B cell (primary cell): ENCODE measurements around the gene PYDC2. TPM values are rescaled to one million over a fixed set of nuclear protein-coding genes. Genes with fewer than 3 reads are reported as not detected.

Source experiments
- ATAC-seq: fragments of 200-7000 bp; cut with Tn5 transposase; one replicate; pipeline ENCODE4 v1.10.0; 2021; ENCODE audit warnings: low read depth, mild to moderate bottlenecking, moderate number of reproducible peaks, moderate library complexity
- CTCF ChIA-PET: fragments of 350-600 bp; sonication (Branson Sonifier 250); formaldehyde crosslinking; loops from one replicate; lab custom pipeline; 2021; ENCODE audit warnings: antibody characterized with exemption, inconsistent platforms; lab: Charles Lee
- POLR2A ChIA-PET: fragments of 350-600 bp; sonication (Branson Sonifier 250); formaldehyde crosslinking; loops from one replicate; lab custom pipeline; 2021; ENCODE audit warnings: antibody characterized with exemption; lab: Charles Lee
- DNase-seq: peaks from one replicate; pipeline ENCODE4 v3.0.0; 2013
- H2AFZ ChIP-seq: 2 replicates; pipeline ENCODE4 v1.6.1; 2012; ENCODE audit warnings: mild to moderate bottlenecking, low read depth, low read length; ENCODE audit not compliant: insufficient read depth, poor library complexity, severe bottlenecking
- H3K27ac ChIP-seq, 2 donors: 1 replicate in 1 of 2; 2 replicates in 1 of 2; pipeline ENCODE4 v1.5.1; 2012 to 2013; ENCODE audit warnings: low read length in 2 of 2, mild to moderate bottlenecking in 2 of 2, moderate library complexity in 1 of 2
- H3K27me3 ChIP-seq, 4 experiments: fragments of 200-600 bp in 1 of 4; sonication (generic) in 1 of 4; replicated peaks in 1 of 4; 1 replicate in 2 of 4; 2 replicates in 2 of 4; pipeline versions ENCODE4 v1.6.1 to v1.7.0; 2013 to 2016; ENCODE audit warnings: low read length in 3 of 4, mild to moderate bottlenecking in 2 of 4, mixed read lengths in 1 of 4, moderate library complexity in 1 of 4; ENCODE audit not compliant: insufficient read depth in 4 of 4, control insufficient read depth in 3 of 4; ENCODE audit errors: control extremely low read depth in 1 of 4
- H3K36me3 ChIP-seq, 2 experiments: replicated peaks in 1 of 2; 1 replicate in 1 of 2; 2 replicates in 1 of 2; pipeline versions ENCODE4 v1.6.1 to v1.7.1; 2013; ENCODE audit warnings: low read length in 1 of 2; ENCODE audit not compliant: insufficient read depth in 2 of 2, control insufficient read depth in 1 of 2; ENCODE audit errors: control extremely low read depth in 1 of 2, extremely low read depth in 1 of 2
- H3K4me1 ChIP-seq, 2 donors: fragments of 200-600 bp in 1 of 2; sonication (generic) in 1 of 2; 1 replicate in 1 of 2; 2 replicates in 1 of 2; pipeline versions ENCODE4 v1.5.1 to v1.6.1; 2013 to 2017; ENCODE audit warnings: low read length in 2 of 2; ENCODE audit not compliant: control insufficient read depth in 2 of 2, insufficient read depth in 2 of 2
- H3K4me2 ChIP-seq: replicated peaks from 2 replicates; pipeline ENCODE3; 2012; ENCODE audit warnings: mild to moderate bottlenecking, low read depth, low read length; ENCODE audit not compliant: poor library complexity, severe bottlenecking
- H3K4me3 ChIP-seq, 5 experiments: fragments of 200-600 bp in 1 of 5; sonication (generic) in 1 of 5; 1 replicate in 3 of 5; 2 replicates in 2 of 5; pipeline versions ENCODE4 v1.5.1 to v1.7.0; 2011 to 2016; ENCODE audit warnings: low read length in 4 of 5, mild to moderate bottlenecking in 4 of 5, low read depth in 2 of 5, control low read depth in 1 of 5, moderate library complexity in 1 of 5; ENCODE audit not compliant: insufficient read depth in 1 of 5; ENCODE audit errors: control extremely low read depth in 1 of 5, extremely low read depth in 1 of 5
- H3K79me2 ChIP-seq: fragments of 200-600 bp; sonication (generic); one replicate; pipeline ENCODE4 v1.6.0; 2016; ENCODE audit warnings: low read length; ENCODE audit not compliant: control insufficient read depth, insufficient read depth
- H3K9ac ChIP-seq: fragments of 200-600 bp; sonication (generic); 2 replicates; pipeline ENCODE4 v1.6.1; 2017; ENCODE audit warnings: mild to moderate bottlenecking, low read length, moderate library complexity
- H3K9me3 ChIP-seq, 3 donors: one replicate each; pipeline versions ENCODE4 v1.6.1 to v1.7.1; 2013; ENCODE audit warnings: low read length in 2 of 3; ENCODE audit not compliant: control insufficient read depth in 2 of 3, insufficient read depth in 1 of 3; ENCODE audit errors: control extremely low read depth in 1 of 3
- H4K20me1 ChIP-seq: 2 replicates; pipeline ENCODE4 v1.6.0; 2012; ENCODE audit warnings: mild to moderate bottlenecking, low read length; ENCODE audit not compliant: insufficient read depth, control insufficient read depth, poor library complexity, severe bottlenecking
- H3K27ac Mint-ChIP-seq: one replicate; pipeline ENCODE4 v1.8.0; 2021; ENCODE audit warnings: mixed read lengths
- H3K27me3 Mint-ChIP-seq: one replicate; pipeline ENCODE4 v1.8.0; 2021; ENCODE audit warnings: mixed read lengths
- H3K4me1 Mint-ChIP-seq: one replicate; pipeline ENCODE4 v1.8.0; 2021; ENCODE audit warnings: mixed read lengths
- H3K4me3 Mint-ChIP-seq: one replicate; pipeline ENCODE4 v1.8.0; 2021; ENCODE audit warnings: mixed read lengths
- H3K9me3 Mint-ChIP-seq: one replicate; pipeline ENCODE4 v1.8.0; 2022; ENCODE audit warnings: mixed read lengths; ENCODE audit not compliant: insufficient read depth
- CTCF ChIP-seq: fragments of 200-600 bp; IDR thresholded peaks from one replicate; pipeline ENCODE4 v1.8.0; 2022; ENCODE audit warnings: antibody characterized with exemption, mild to moderate bottlenecking
- EZH2 ChIP-seq: IDR thresholded peaks from 2 replicates; pipeline ENCODE4 v1.6.1; 2012; ENCODE audit warnings: borderline replicate concordance, low read depth, mild to moderate bottlenecking, moderate library complexity, low read length; ENCODE audit not compliant: insufficient read depth, poor library complexity, severe bottlenecking
- WGBS: methylation state at CpG from one replicate; pipeline ENCODE4 v1.1.5; 2013; ENCODE audit warnings: missing lambda C conversion rate; ENCODE audit not compliant: insufficient coverage; 5-methylcytosine and 5-hydroxymethylcytosine counted together
- intact Hi-C: fragments of 100-400 bp; cut with micrococcal nuclease; formaldehyde crosslinking; loops from one replicate; pipeline ENCODE4 v1.10.0; 2022
- polyA plus RNA-seq: library from polyadenylated mRNA; depleted of rRNA; stranded (reverse); fragments of >200 nt; gene quantifications from 2 replicates; pipeline ENCODE4 v1.2.3, GENCODE V29; 2012
- small RNA-seq: library from RNA; depleted of rRNA; stranded (forward); fragments of <200 nt; gene quantifications from one replicate; pipeline ENCODE3, GENCODE V24; 2012; ENCODE audit warnings: low replicate concordance, low read depth; ENCODE audit not compliant: insufficient read length
- total RNA-seq, 2 donors: library from RNA; stranded (reverse); fragments of 120-200 nt in 1 of 2; gene quantifications; 1 replicate in 1 of 2; 2 replicates in 1 of 2; pipeline versions ENCODE4 v1.2.3 to v1.2.4, GENCODE V29; 2013 to 2022

The PYDC2 gene
- total and polyA plus RNA-seq, 2 donors (not counting 1 experiment from before 2014, with no cell fraction given) = not detected

- H2AFZ ChIP-seq = no peak overlapping the region
- Mint-ChIP-seq H3K4me3 (no peak overlapping the region), H3K27ac (no peak overlapping the region), H3K27me3 (peaks cover 9% of the 10 kb centered on the region), H3K9me3 (no peaks in the 10 kb centered on the region), H3K4me1 (no peaks in the 10 kb centered on the region)
- TF ChIP-seq CTCF = peak; percentile 21
- no peak for TF ChIP-seq EZH2
- H3K27me3 ChIP-seq = peaks cover 0 to 2% (median 0%) of the 10 kb centered on the region in 4 experiments
- H3K27ac ChIP-seq = no peak overlapping the region
- no peaks in the 10 kb centered on the region for H3K9me3 ChIP-seq
- no peak overlapping the region for H3K4me3 ChIP-seq
- intact Hi-C loops = no loop called here
- H3K36me3 ChIP-seq = no peaks in the 10 kb centered on the region
- no peaks in the 10 kb centered on the region for H4K20me1 ChIP-seq
- ATAC-seq = no peak
- WGBS = no CpG with 5 or more reads among the region's 3 CpGs
- H3K79me2 ChIP-seq = no peaks in the 10 kb centered on the region
- ChIA-PET POLR2A (no interaction called here), CTCF (no interaction called here)
- H3K4me2 ChIP-seq = no peak overlapping the region
- no peak overlapping the region for H3K9ac ChIP-seq
- H3K4me1 ChIP-seq = no peaks in the 10 kb centered on the region
- DNase-seq = no peak
Measured at GRCh38 chr3:191502583-191502982, 41.6 kb downstream of the PYDC2 start.

GRCh38 chr3:191509078-191509477 lies 48.1 kb downstream of the PYDC2 start:
- CTCF ChIA-PET = no interaction called here
- Histone ChIP-seq H4K20me1 (no peaks in the 10 kb centered on the region), H3K4me2 (no peak overlapping the region), H3K9me3 (no peaks in the 10 kb centered on the region), H3K27me3 (peaks cover 0 to under 1% (median 0%) of the 10 kb centered on the region in 4 experiments), H3K27ac (no peak overlapping the region), H3K79me2 (no peaks in the 10 kb centered on the region), H2AFZ (no peak overlapping the region), H3K4me1 (no peaks in the 10 kb centered on the region), H3K36me3 (no peaks in the 10 kb centered on the region), H3K4me3 (no peak overlapping the region), H3K9ac (no peak overlapping the region)
- H3K27ac Mint-ChIP-seq = no peak overlapping the region
- H3K9me3 Mint-ChIP-seq = no peaks in the 10 kb centered on the region
- no peak overlapping the region for H3K4me3 Mint-ChIP-seq
- no peak for TF ChIP-seq CTCF
- no peak for TF ChIP-seq EZH2
- POLR2A ChIA-PET = no interaction called here
- intact Hi-C loops = no loop called here
- WGBS = no CpG with 5 or more reads among the region's 2 CpGs
- DNase-seq (no peak), ATAC-seq (no peak)
- H3K4me1 Mint-ChIP-seq = no peaks in the 10 kb centered on the region
- peaks cover 11% of the 10 kb centered on the region for H3K27me3 Mint-ChIP-seq

Small RNA genes lying within 50 kb of the gene (small RNA-seq; reads per million reads assigned to genes)
- not detected for gene PYDC2

Other genes starting within 250 kb of the PYDC2 start
- gene CCDC50, start 131.8 kb upstream of the PYDC2 start, total RNA-seq = 121 and 124 TPM in 2 replicates
- gene CCDC50, start 131.8 kb upstream of the PYDC2 start, polyA plus RNA-seq = 48.7 and 52.1 TPM in 2 replicates
- 1.5 and 1.8 TPM in 2 replicates for gene UTS2B, start 130.6 kb upstream of the PYDC2 start, total RNA-seq
- gene UTS2B, start 130.6 kb upstream of the PYDC2 start, polyA plus RNA-seq = 0.94 and 2.0 TPM in 2 replicates